T-cell (primary cell): ENCODE data around the gene STK10. TPM values are rescaled to one million over a fixed set of nuclear protein-coding genes. Genes with fewer than 3 reads are reported as not detected.
A peak's percentile ranks its signal among the peaks of the same experiment; 100 is the strongest.

Source experiments
- ATAC-seq, 4 experiments: fragments of 200-7000 bp in 3 of 4; fragments of 150-1000 bp in 1 of 4; cut with Tn5 transposase; replicated peaks in 1 of 4; 1 replicate in 3 of 4; 2 replicates in 1 of 4; pipeline ENCODE4 v1.10.0; 2021; ENCODE audit warnings: moderate library complexity in 3 of 4, mild to moderate bottlenecking in 2 of 4, moderate number of reproducible peaks in 1 of 4
- CTCF ChIA-PET, 2 donors: fragments of 300-600 bp; sonication (Branson Sonifier 250); formaldehyde crosslinking; loops; one replicate each; lab custom pipeline; 2022; ENCODE audit warnings: antibody characterized with exemption in 2 of 2; lab: Charles Lee
- POLR2A ChIA-PET, 2 donors: fragments of 300-600 bp; sonication (Branson Sonifier 250); formaldehyde crosslinking; loops; one replicate each; lab custom pipeline; 2022; ENCODE audit warnings: antibody characterized with exemption in 2 of 2; lab: Charles Lee
- DNase-seq, 35 experiments: peaks; one replicate each; pipeline versions ENCODE4 v3.0.0 to v3.0.0-alpha.2; 2013 to 2023
- H3K27ac ChIP-seq: one replicate; pipeline ENCODE4 v1.5.1; 2013; ENCODE audit warnings: low read length
- H3K27me3 ChIP-seq, 2 experiments: replicated peaks in 1 of 2; 1 replicate in 1 of 2; 2 replicates in 1 of 2; pipeline versions ENCODE4 v1.6.1 to v1.7.0; 2013; ENCODE audit warnings: low read length in 1 of 2, mixed read lengths in 1 of 2; ENCODE audit not compliant: control insufficient read depth in 2 of 2, insufficient read depth in 2 of 2; ENCODE audit errors: extremely low read depth in 1 of 2
- H3K36me3 ChIP-seq, 2 donors: 1 replicate in 1 of 2; 2 replicates in 1 of 2; pipeline versions ENCODE4 v1.6.1 to v1.7.0; 2013; ENCODE audit warnings: low read length in 1 of 2; ENCODE audit not compliant: control insufficient read depth in 2 of 2, insufficient read depth in 1 of 2; ENCODE audit errors: extremely low read depth in 1 of 2
- H3K4me1 ChIP-seq, 2 experiments: 1 replicate in 1 of 2; 2 replicates in 1 of 2; pipeline versions ENCODE4 v1.6.1 to v1.7.0; 2013; ENCODE audit warnings: low read length in 2 of 2, mixed read lengths in 1 of 2; ENCODE audit not compliant: insufficient read depth in 2 of 2, control insufficient read depth in 1 of 2; ENCODE audit errors: extremely low read depth in 1 of 2
- H3K4me3 ChIP-seq, 2 donors: 1 replicate in 1 of 2; 2 replicates in 1 of 2; pipeline versions ENCODE4 v1.5.1 to v1.7.0; 2013; ENCODE audit warnings: mild to moderate bottlenecking in 2 of 2, low read length in 1 of 2, moderate library complexity in 1 of 2; ENCODE audit not compliant: control insufficient read depth in 1 of 2; ENCODE audit errors: extremely low read depth in 1 of 2
- H3K9me3 ChIP-seq: 2 replicates; pipeline ENCODE4 v1.7.0; 2013
- H3K27ac Mint-ChIP-seq, 2 donors: one replicate each; pipeline ENCODE4 v1.8.0; 2020 to 2021; ENCODE audit warnings: mild to moderate bottlenecking in 2 of 2, mixed read lengths in 2 of 2
- H3K27me3 Mint-ChIP-seq, 2 donors: one replicate each; pipeline ENCODE4 v1.8.0; 2021 to 2022; ENCODE audit warnings: mixed read lengths in 2 of 2
- H3K36me3 Mint-ChIP-seq: one replicate; pipeline ENCODE4 v1.8.0; 2021; ENCODE audit warnings: mixed read lengths
- H3K4me1 Mint-ChIP-seq, 3 donors: one replicate each; pipeline ENCODE4 v1.8.0; 2020 to 2022; ENCODE audit warnings: mixed read lengths in 3 of 3, mild to moderate bottlenecking in 1 of 3
- H3K4me3 Mint-ChIP-seq, 3 donors: one replicate each; pipeline ENCODE4 v1.8.0; 2020 to 2022; ENCODE audit warnings: mild to moderate bottlenecking in 3 of 3, mixed read lengths in 3 of 3, moderate library complexity in 3 of 3
- H3K9me3 Mint-ChIP-seq, 3 donors: one replicate each; pipeline ENCODE4 v1.8.0; 2020 to 2022; ENCODE audit warnings: mixed read lengths in 3 of 3
- WGBS: methylation state at CpG from one replicate; pipeline ENCODE4 v1.1.5; 2013; ENCODE audit warnings: missing lambda C conversion rate; ENCODE audit not compliant: insufficient coverage; 5-methylcytosine and 5-hydroxymethylcytosine counted together
- total RNA-seq, 35 experiments: library from RNA in 6 of 35; stranded (reverse) in 6 of 35; fragments of 120-200 nt in 1 of 35; gene quantifications; one replicate each; pipeline versions ENCODE4 v1.2.1 to v1.2.4 and lab custom pipeline; 2013 to 2026

The STK10 gene
- total RNA-seq, 5 donors from 2014 or later (not counting 1 experiment from before 2014, with no cell fraction given): 305 to 437 (median 331) TPM

DNA sequence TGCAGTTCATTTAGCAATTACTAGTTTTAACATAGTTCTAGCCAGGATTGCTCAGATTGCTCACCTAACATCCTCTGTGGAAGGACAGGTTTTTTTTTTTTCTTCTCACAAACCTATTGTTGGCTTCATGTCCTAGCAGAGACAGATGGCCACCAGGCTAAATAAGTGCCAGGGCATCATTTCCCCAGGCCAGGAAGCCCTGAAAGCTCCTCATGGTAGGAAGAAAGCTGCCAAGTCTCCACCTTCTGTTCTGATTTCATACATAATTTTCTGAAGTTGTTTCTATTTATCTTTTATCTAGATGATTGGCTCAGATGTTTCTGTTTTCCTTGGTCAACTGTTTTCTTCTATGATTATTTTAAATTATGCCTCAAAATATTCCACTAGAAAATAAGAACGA, 37.0 kb upstream of the STK10 start:
- ATAC-seq: no peak
- Mint-ChIP-seq H3K4me3 (no peak overlapping the region), H3K4me1 (peaks cover 15 to 22% (median 20%) of the 10 kb centered on the region in 3 donors), H3K9me3 (no peaks in the 10 kb centered on the region), H3K27me3 (no peaks in the 10 kb centered on the region), H3K36me3 (peaks cover 45% of the 10 kb centered on the region), H3K27ac (peak overlapping the region; percentile 14 to 17)
- Histone ChIP-seq H3K4me1 (no peaks in the 10 kb centered on the region), H3K36me3 (peaks cover 0 to 5% of the 10 kb centered on the region in 2 donors), H3K27ac (no peak overlapping the region), H3K27me3 (no peaks in the 10 kb centered on the region), H3K9me3 (no peaks in the 10 kb centered on the region), H3K4me3 (no peak overlapping the region)
- no CpG with 5 or more reads among the region's 1 CpG for WGBS
- no peak for DNase-seq
- POLR2A ChIA-PET: no interaction called here
- CTCF ChIA-PET: interaction anchor here (0.6 kb wide), 2 partner anchors 8 to 788 kb away, joined by 4 to 5 read pairs; no protein-coding TSS in a partner anchor

- Mint-ChIP-seq H3K27me3 (no peaks in the 10 kb centered on the region), H3K4me1 (peaks cover 15 to 22% (median 20%) of the 10 kb centered on the region in 3 donors), H3K27ac (peak overlapping the region in 1 of 2 donors; percentile 33), H3K36me3 (peaks cover 48% of the 10 kb centered on the region), H3K9me3 (peaks cover 0 to 8% (median 2%) of the 10 kb centered on the region in 3 donors), H3K4me3 (peak overlapping the region in 1 of 3 donors; percentile 10)
- peaks cover 2% of the 10 kb centered on the region for H3K9me3 ChIP-seq
- 38% methylated on average over 1 of the region's 10 CpGs for whole genome bisulfite sequencing
- CTCF ChIA-PET: interaction anchor here (0.6 to 0.7 kb wide), 3 partner anchors 8 to 312 kb away, joined by 5 to 7 read pairs (median 6); no protein-coding TSS in a partner anchor
- ATAC-seq (peak in 3 of 4 experiments; percentile 12 to 58 (median 19)), DNase-seq (no peak)
- H3K4me3 ChIP-seq: no peak overlapping the region
- peaks cover 3 to 5% of the 10 kb centered on the region in 2 donors for H3K36me3 ChIP-seq
- POLR2A ChIA-PET: interaction anchor here (0.6 kb wide), 2 partner anchors 156 to 837 kb away, joined by 3 to 7 read pairs; no protein-coding TSS in a partner anchor
- H3K4me1 ChIP-seq: no peaks in the 10 kb centered on the region
- no peak overlapping the region for H3K27ac ChIP-seq
- H3K27me3 ChIP-seq: no peaks in the 10 kb centered on the region
Measured at GRCh38 chr5:172223901-172224873, 36.2 kb upstream of the STK10 start.

- no peak overlapping the region for H3K4me3 Mint-ChIP-seq
- WGBS: 100% methylated on average over 1 of the region's 2 CpGs
Measured at GRCh38 chr5:172219296-172219695, 31.3 kb upstream of the STK10 start.

DNA sequence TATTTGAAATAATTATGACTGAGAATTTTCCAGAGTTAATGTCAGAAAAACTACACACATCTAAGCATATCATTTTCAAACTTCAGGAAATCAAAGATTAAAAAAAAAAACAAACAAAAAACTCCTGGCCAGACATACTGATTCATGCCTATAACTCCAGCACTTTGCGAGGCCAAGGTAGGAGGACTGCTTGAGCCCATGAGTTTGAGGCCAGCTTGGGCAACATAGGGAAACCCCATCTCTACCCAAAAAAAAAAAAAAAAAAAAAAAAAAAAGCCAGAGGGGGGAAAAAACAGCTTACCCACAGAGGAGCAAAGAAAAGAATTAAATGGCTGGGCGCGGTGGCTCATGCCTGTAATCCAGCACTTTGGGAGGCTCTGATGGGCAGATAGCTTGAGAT, 28.3 kb upstream of the STK10 start:
- DNase-seq: no peak
- H3K27me3 Mint-ChIP-seq: no peaks in the 10 kb centered on the region
- peaks cover 63% of the 10 kb centered on the region for H3K36me3 Mint-ChIP-seq
- H3K9me3 Mint-ChIP-seq: peaks cover 0 to 13% (median 5%) of the 10 kb centered on the region in 3 donors
- WGBS: no CpG with 5 or more reads among the region's 3 CpGs
- no peak overlapping the region for H3K4me3 Mint-ChIP-seq
- ChIA-PET CTCF (interaction anchor here in 1 of 2 donors (0.6 to 0.7 kb wide), 3 partner anchors 8 to 1781 kb away, joined by 3 to 6 read pairs (median 5); no protein-coding TSS in a partner anchor), POLR2A (no interaction called here)
- no peak for ATAC-seq
- peaks cover 4 to 12% of the 10 kb centered on the region in 2 donors for H3K36me3 ChIP-seq
- H3K4me3 ChIP-seq: no peak overlapping the region
- H3K4me1 Mint-ChIP-seq: no peaks in the 10 kb centered on the region
- H3K27ac Mint-ChIP-seq: no peak overlapping the region
- H3K27ac ChIP-seq: no peak overlapping the region
- H3K9me3 ChIP-seq: peaks cover 3% of the 10 kb centered on the region
- no peaks in the 10 kb centered on the region for H3K27me3 ChIP-seq
- H3K4me1 ChIP-seq: no peaks in the 10 kb centered on the region

More at GRCh38 chr5:172219296-172219695, 31.3 kb upstream of the STK10 start:
- CTCF ChIA-PET: interaction anchor here in 1 of 2 donors (0.6 kb wide), 1 partner anchor 922 kb away, joined by 4 read pairs; no protein-coding TSS in a partner anchor
- no peak for DNase-seq
- no peak for ATAC-seq
- Mint-ChIP-seq H3K27me3 (no peaks in the 10 kb centered on the region), H3K9me3 (peaks cover 0 to 13% (median 5%) of the 10 kb centered on the region in 3 donors), H3K4me1 (peaks cover 6 to 16% (median 9%) of the 10 kb centered on the region in 3 donors), H3K27ac (no peak overlapping the region), H3K36me3 (peaks cover 62% of the 10 kb centered on the region)
- H3K27ac ChIP-seq: no peak overlapping the region
- H3K27me3 ChIP-seq: no peaks in the 10 kb centered on the region
- POLR2A ChIA-PET: no interaction called here
- H3K36me3 ChIP-seq: peaks cover 4 to 5% of the 10 kb centered on the region in 2 donors
- no peaks in the 10 kb centered on the region for H3K4me1 ChIP-seq
- peaks cover 3% of the 10 kb centered on the region for H3K9me3 ChIP-seq
- no peak overlapping the region for H3K4me3 ChIP-seq

DNA sequence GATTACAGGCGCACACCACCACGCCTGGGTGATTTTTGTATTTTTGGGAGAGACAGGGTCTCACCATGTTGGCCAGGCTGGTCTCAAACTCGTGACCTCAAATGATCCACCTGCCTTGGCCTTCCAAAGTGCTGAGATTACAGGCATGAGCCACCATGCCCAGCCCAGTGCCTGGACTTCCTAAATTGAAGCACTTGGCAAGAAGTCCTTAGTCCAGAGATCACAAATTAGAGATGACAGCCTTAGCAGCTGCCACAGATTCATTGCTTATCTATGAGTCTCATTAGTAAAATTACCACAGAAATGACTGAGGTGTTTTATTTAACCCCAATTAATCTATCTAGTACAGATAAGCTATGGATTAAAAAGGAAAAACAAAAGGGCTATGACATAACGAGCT, 25.1 kb upstream of the STK10 start:
- H3K9me3 ChIP-seq: no peaks in the 10 kb centered on the region
- H3K27ac ChIP-seq: no peak overlapping the region
- CTCF ChIA-PET: interaction anchor here in 1 of 2 donors (0.5 to 0.6 kb wide), 2 partner anchors 19 to 248 kb away, joined by 4 read pairs; no protein-coding TSS in a partner anchor
- DNase-seq (no peak), ATAC-seq (no peak)
- POLR2A ChIA-PET: no interaction called here
- 97% methylated on average over 3 of the region's 4 CpGs for WGBS
- no peak overlapping the region for H3K4me3 ChIP-seq
- Mint-ChIP-seq H3K9me3 (no peaks in the 10 kb centered on the region), H3K27me3 (no peaks in the 10 kb centered on the region), H3K4me1 (no peaks in the 10 kb centered on the region), H3K4me3 (no peak overlapping the region), H3K27ac (no peak overlapping the region), H3K36me3 (peaks cover 49% of the 10 kb centered on the region)
- peaks cover 0 to 12% of the 10 kb centered on the region in 2 donors for H3K36me3 ChIP-seq
- no peaks in the 10 kb centered on the region for H3K27me3 ChIP-seq
- no peaks in the 10 kb centered on the region for H3K4me1 ChIP-seq

DNA sequence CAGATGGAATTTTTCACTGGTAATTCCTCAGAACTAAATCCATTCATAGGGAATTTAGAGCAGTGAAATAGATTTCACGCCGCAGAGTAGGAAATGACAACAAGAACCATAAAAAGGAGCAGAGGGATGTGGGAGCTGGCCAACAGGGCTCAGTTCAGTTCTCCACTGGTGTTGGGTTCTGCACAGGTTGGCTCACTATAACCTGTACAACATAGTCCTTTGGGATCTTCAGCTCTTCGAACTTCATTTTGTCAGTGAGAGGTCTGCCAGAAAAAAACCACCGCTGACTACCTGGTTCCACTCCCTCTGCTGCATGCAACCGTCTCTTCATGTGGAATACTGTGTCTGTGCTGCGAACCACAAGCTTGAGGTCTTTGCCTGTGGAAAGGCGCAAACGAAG, 23.7 kb upstream of the STK10 start:
- H3K27me3 ChIP-seq: no peaks in the 10 kb centered on the region
- H3K9me3 ChIP-seq: no peaks in the 10 kb centered on the region
- WGBS: 89% methylated on average over 5 of the region's 8 CpGs
- no peak overlapping the region for H3K27ac ChIP-seq
- Mint-ChIP-seq H3K4me1 (peaks cover 5 to 12% (median 7%) of the 10 kb centered on the region in 3 donors), H3K27me3 (no peaks in the 10 kb centered on the region), H3K4me3 (no peak overlapping the region), H3K9me3 (no peaks in the 10 kb centered on the region), H3K27ac (no peak overlapping the region), H3K36me3 (peaks cover 46% of the 10 kb centered on the region)
- ChIA-PET POLR2A (interaction anchor here in 1 of 2 donors (0.6 kb wide), 1 partner anchor 8 kb away, joined by 3 read pairs; no protein-coding TSS in a partner anchor), CTCF (no interaction called here)
- ATAC-seq (no peak), DNase-seq (no peak)
- no peak overlapping the region for H3K4me3 ChIP-seq
- H3K36me3 ChIP-seq: peaks cover 0 to 9% of the 10 kb centered on the region in 2 donors
- H3K4me1 ChIP-seq: no peaks in the 10 kb centered on the region
